SU-DHL-6 (cell line): ENCODE results near the gene NPC1.

Source experiments
- H2AFZ ChIP-seq: fragments of 200-600 bp; sonication (generic); 2 replicates; pipeline ENCODE4 v1.6.1; 2014; ENCODE audit warnings: low read depth, mild to moderate bottlenecking, moderate library complexity, mixed read lengths, antibody characterized with exemption, low read length; ENCODE audit not compliant: severe bottlenecking
- H3F3A ChIP-seq: fragments of 200-600 bp; shearing (Covaris generic); 2 replicates; pipeline ENCODE4 v1.6.0; 2016; ENCODE audit warnings: antibody characterized with exemption, mild to moderate bottlenecking; ENCODE audit not compliant: insufficient read depth
- H3K27ac ChIP-seq: fragments of 200-600 bp; sonication (generic); 2 replicates; pipeline ENCODE4 v1.5.1; 2016; ENCODE audit warnings: low read depth, mild to moderate bottlenecking, low read length, moderate library complexity, mixed read lengths
- H3K27me3 ChIP-seq: fragments of 200-600 bp; sonication (generic), shearing (Covaris generic); 2 replicates; pipeline ENCODE4 v1.6.0; 2014; ENCODE audit warnings: mild to moderate bottlenecking, low read length
- H3K36me3 ChIP-seq: fragments of 200-600 bp; sonication (generic); 2 replicates; pipeline ENCODE4 v1.6.1; 2014; ENCODE audit warnings: mild to moderate bottlenecking, low read length, mixed read lengths
- H3K4me2 ChIP-seq: fragments of 300-600, 200-600 bp; shearing (Covaris generic), sonication (generic); 2 replicates; pipeline ENCODE4 v1.6.0; 2014; ENCODE audit warnings: low read length, low read depth, mild to moderate bottlenecking; ENCODE audit not compliant: poor library complexity, severe bottlenecking
- H3K4me3 ChIP-seq: fragments of 200-600 bp; sonication (generic); 2 replicates; pipeline ENCODE4 v1.5.1; 2014; ENCODE audit warnings: antibody characterized with exemption, low read length, mild to moderate bottlenecking, mixed read lengths; ENCODE audit not compliant: insufficient read depth, poor library complexity, severe bottlenecking
- H3K79me2 ChIP-seq: fragments of 200-600 bp; sonication (generic); 2 replicates; pipeline ENCODE4 v1.6.1; 2014; ENCODE audit warnings: mild to moderate bottlenecking, low read length, moderate library complexity; ENCODE audit not compliant: insufficient read depth
- H3K9ac ChIP-seq: fragments of 200-600 bp; sonication (generic); 2 replicates; pipeline ENCODE4 v1.7.0; 2014; ENCODE audit warnings: mild to moderate bottlenecking, low read length
- H3K9me2 ChIP-seq: fragments of 200-600 bp; sonication (generic); replicated peaks from 2 replicates; pipeline ENCODE4 v1.6.1; 2014; ENCODE audit warnings: low read length; ENCODE audit not compliant: insufficient read depth
- H3K9me3 ChIP-seq: fragments of 200-600 bp; sonication (generic); 2 replicates; pipeline ENCODE4 v1.6.1; 2014; ENCODE audit warnings: low read length, mixed read lengths; ENCODE audit not compliant: insufficient read depth
- H4K20me1 ChIP-seq: fragments of 200-600 bp; sonication (generic); 2 replicates; pipeline ENCODE4 v1.6.1; 2014; ENCODE audit warnings: low read depth, mild to moderate bottlenecking, antibody characterized with exemption, low read length, moderate library complexity, mixed read lengths
- CTCF ChIP-seq: fragments of 200-600 bp; sonication (generic); IDR thresholded peaks from one replicate; pipeline ENCODE4 v1.5.1; 2017; ENCODE audit warnings: antibody characterized with exemption, mild to moderate bottlenecking, low read length, moderate library complexity; ENCODE audit not compliant: insufficient read depth, poor library complexity, severe bottlenecking
- EZH2phosphoT487 ChIP-seq: fragments of 200-600 bp; sonication (generic), shearing (Covaris generic); conservative IDR thresholded peaks from 2 replicates; pipeline ENCODE4 v1.6.1; 2018; ENCODE audit warnings: mild to moderate bottlenecking, antibody characterized with exemption, low read length, moderate library complexity, mixed read lengths

The NPC1 gene

GRCh38 chr18:23627321-23627720 lies 41.0 kb upstream of the NPC1 start:
- Histone ChIP-seq H3K9ac (no peak overlapping the region), H3K36me3 (no peaks in the 10 kb centered on the region), H3K27ac (no peak overlapping the region), H3K79me2 (no peaks in the 10 kb centered on the region), H3K9me2 (no peaks in the 10 kb centered on the region), H3K9me3 (no peaks in the 10 kb centered on the region), H3K27me3 (no peaks in the 10 kb centered on the region), H2AFZ (no peak overlapping the region), H3K4me3 (no peak overlapping the region), H3F3A (no peaks in the 10 kb centered on the region), H4K20me1 (no peaks in the 10 kb centered on the region), H3K4me2 (no peak overlapping the region)
- no peak for TF ChIP-seq CTCF
- no peak for TF ChIP-seq EZH2phosphoT487

- Histone ChIP-seq H3K4me3 (no peak overlapping the region), H3K4me2 (no peak overlapping the region), H3K27me3 (no peaks in the 10 kb centered on the region), H4K20me1 (no peaks in the 10 kb centered on the region), H3K9me2 (no peaks in the 10 kb centered on the region), H3K79me2 (no peaks in the 10 kb centered on the region), H3F3A (no peaks in the 10 kb centered on the region), H2AFZ (no peak overlapping the region), H3K9ac (no peak overlapping the region), H3K27ac (no peak overlapping the region), H3K9me3 (no peaks in the 10 kb centered on the region), H3K36me3 (no peaks in the 10 kb centered on the region)
- TF ChIP-seq CTCF: no peak
- no peak for TF ChIP-seq EZH2phosphoT487
Measured at GRCh38 chr18:23626451-23627279, 40.4 kb upstream of the NPC1 start.

GRCh38 chr18:23623040-23623439 lies 36.7 kb upstream of the NPC1 start:
- Histone ChIP-seq H3K4me2 (no peak overlapping the region), H3K27ac (no peak overlapping the region), H3K36me3 (no peaks in the 10 kb centered on the region), H3K27me3 (no peaks in the 10 kb centered on the region), H3K79me2 (no peaks in the 10 kb centered on the region), H3K9me3 (no peaks in the 10 kb centered on the region), H2AFZ (no peak overlapping the region), H3K9ac (no peak overlapping the region), H3F3A (no peaks in the 10 kb centered on the region), H4K20me1 (no peaks in the 10 kb centered on the region), H3K9me2 (no peaks in the 10 kb centered on the region), H3K4me3 (no peak overlapping the region)
- TF ChIP-seq CTCF: no peak
- TF ChIP-seq EZH2phosphoT487: no peak
